Ovary (tissue), 9 donors: ENCODE data around the gene HOXA5. TPM values are rescaled to one million over a fixed set of nuclear protein-coding genes. Genes with fewer than 3 reads are reported as not detected.

Source experiments
- DNase-seq, 5 donors: peaks; one replicate each; pipeline ENCODE4 v3.0.0-alpha.2; 2019 to 2020
- H3K27ac ChIP-seq, 2 donors: fragments of 200-600 bp; one replicate each; pipeline versions ENCODE4 v1.5.1 to v1.8.0; 2019 to 2022
- H3K27me3 ChIP-seq: fragments of 200-600 bp; one replicate; pipeline ENCODE4 v1.8.0; 2022
- H3K36me3 ChIP-seq: fragments of 200-600 bp; sonication (generic); one replicate; pipeline ENCODE4 v1.5.1; 2019
- H3K4me1 ChIP-seq: one replicate; pipeline ENCODE4 v1.8.1; 2013; ENCODE audit warnings: mild to moderate bottlenecking, moderate library complexity; ENCODE audit not compliant: insufficient read depth
- H3K4me3 ChIP-seq: fragments of 200-600 bp; sonication (generic); one replicate; pipeline ENCODE4 v1.5.1; 2017
- H3K9me3 ChIP-seq, 2 donors: fragments of 200-600 bp in 1 of 2; sonication (generic) in 1 of 2; one replicate each; pipeline versions ENCODE4 v1.5.1 to v1.8.1; 2013 to 2019; ENCODE audit warnings: mild to moderate bottlenecking in 1 of 2, moderate library complexity in 1 of 2
- EP300 ChIP-seq: sonication (generic); formaldehyde crosslinking; IDR thresholded peaks from one replicate; pipeline ENCODE4 v1.6.1; 2017; ENCODE audit warnings: antibody characterized with exemption
- POLR2A ChIP-seq: fragments of 450-650 bp; IDR thresholded peaks from one replicate; pipeline ENCODE4 v1.6.1; 2017; ENCODE audit warnings: antibody characterized with exemption, mild to moderate bottlenecking, moderate library complexity
- WGBS, 3 donors: extraction: QIAGEN DNeasy Blood & Tissue Kit in 1 of 3; methylation state at CpG; one replicate each; pipeline versions ENCODE4 v1.1.5 to v1.1.7; 2013 to 2017; 5-methylcytosine and 5-hydroxymethylcytosine counted together
- intact Hi-C, 4 donors: fragments of 100-400 bp; cut with DNase I; formaldehyde crosslinking; loops; one replicate each; pipeline versions ENCODE4 v1.11.0 to v1.15.1; 2022 to 2023
- polyA plus RNA-seq, 2 donors: library from polyadenylated mRNA; stranded (reverse); fragments of 200-250 nt in 1 of 2; fragments of 350-450 nt in 1 of 2; fragmentation: Illumina TruSeq in 1 of 2; extraction: RNeasy Lipid Tissue Mini Kit (QIAGEN cat#74804) in 1 of 2; gene quantifications; one replicate each; pipeline ENCODE4 v1.2.3, GENCODE V29; 2013 to 2014
- total RNA-seq, 7 donors: library from RNA; depleted of rRNA in 2 of 7; stranded (reverse); fragments of >200 nt in 2 of 7; fragmentation: NEBNext Ultra II Directional in 3 of 7; extraction: Animal tissue kit (Norgen Biotek cat#: 25700) in 3 of 7; gene quantifications; one replicate each; pipeline versions ENCODE4 v1.1.0 to v1.2.4, GENCODE V29; 2016 to 2023
- TF ChIP-seq, protein P1 (sequence below), 3 donors: fragments of 450-650 bp in 2 of 3; fragments of 200-600 bp in 1 of 3; IDR thresholded peaks; one replicate each; pipeline versions ENCODE4 v1.5.1 to v1.8.0; 2016 to 2022; ENCODE audit warnings: antibody characterized with exemption in 3 of 3, mild to moderate bottlenecking in 1 of 3
- donor health status: DM: no; HTN: no; CAD: no; lungs with moderate emphysema.
- donor health status: DM: no; HTN: no; CAD: no.
- donor health status: Bipolar disorder and iron deficiency.
- donor health status: DM: yes; HTN: yes; CAD: no.
- donor health status: DM: no; HTN: no; CAD: no.
- donor health status: DM: yes; HTN: yes; CAD: no.

Gene HOXA5
- total and polyA plus RNA-seq, 9 donors = 0.40 to 29.6 (median 1.8) TPM

- H3K36me3 ChIP-seq = no peaks in the 10 kb centered on the region
- H3K9me3 ChIP-seq = peaks cover 0 to 5% of the 10 kb centered on the region in 2 donors
- intact Hi-C loops = loop anchor here in 1 of 4 donors (5.0 kb wide), 1 partner anchor 276 kb away; no protein-coding TSS in a partner anchor
- DNase-seq = no peak
- H3K4me1 ChIP-seq = peaks cover 6% of the 10 kb centered on the region
- no peaks in the 10 kb centered on the region for H3K27me3 ChIP-seq
- H3K4me3 ChIP-seq = no peak overlapping the region
- no peak overlapping the region for H3K27ac ChIP-seq
- 43 to 57% (median 51%) methylated on average over 6 of the region's 6 CpGs for WGBS, 3 donors
- TF ChIP-seq, protein P1, sequence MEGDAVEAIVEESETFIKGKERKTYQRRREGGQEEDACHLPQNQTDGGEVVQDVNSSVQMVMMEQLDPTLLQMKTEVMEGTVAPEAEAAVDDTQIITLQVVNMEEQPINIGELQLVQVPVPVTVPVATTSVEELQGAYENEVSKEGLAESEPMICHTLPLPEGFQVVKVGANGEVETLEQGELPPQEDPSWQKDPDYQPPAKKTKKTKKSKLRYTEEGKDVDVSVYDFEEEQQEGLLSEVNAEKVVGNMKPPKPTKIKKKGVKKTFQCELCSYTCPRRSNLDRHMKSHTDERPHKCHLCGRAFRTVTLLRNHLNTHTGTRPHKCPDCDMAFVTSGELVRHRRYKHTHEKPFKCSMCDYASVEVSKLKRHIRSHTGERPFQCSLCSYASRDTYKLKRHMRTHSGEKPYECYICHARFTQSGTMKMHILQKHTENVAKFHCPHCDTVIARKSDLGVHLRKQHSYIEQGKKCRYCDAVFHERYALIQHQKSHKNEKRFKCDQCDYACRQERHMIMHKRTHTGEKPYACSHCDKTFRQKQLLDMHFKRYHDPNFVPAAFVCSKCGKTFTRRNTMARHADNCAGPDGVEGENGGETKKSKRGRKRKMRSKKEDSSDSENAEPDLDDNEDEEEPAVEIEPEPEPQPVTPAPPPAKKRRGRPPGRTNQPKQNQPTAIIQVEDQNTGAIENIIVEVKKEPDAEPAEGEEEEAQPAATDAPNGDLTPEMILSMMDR (IDR thresholded peaks at IDR 0.05) = no peak
Observed at GRCh38 chr7:27132978-27133377, 10.5 kb downstream of the HOXA5 start.

- no peak for DNase-seq
- TF ChIP-seq EP300 (no peak), POLR2A (no peak)
- TF ChIP-seq, protein P1 (IDR thresholded peaks at IDR 0.05) = no peak
- WGBS, 3 donors = 75 to 79% (median 76%) methylated on average over 2 of the region's 2 CpGs
- H3K27ac ChIP-seq = no peak overlapping the region
- H3K27me3 ChIP-seq = no peaks in the 10 kb centered on the region
- intact Hi-C loops = loop anchor here in 1 of 4 donors (5.0 kb wide), 1 partner anchor 275 kb away; no protein-coding TSS in a partner anchor
- H3K4me1 ChIP-seq = peaks cover 6% of the 10 kb centered on the region
- H3K36me3 ChIP-seq = no peaks in the 10 kb centered on the region
- no peak overlapping the region for H3K4me3 ChIP-seq
- peaks cover 0 to 5% of the 10 kb centered on the region in 2 donors for H3K9me3 ChIP-seq
Observed at GRCh38 chr7:27132214-27132613, 11.3 kb downstream of the HOXA5 start.

GRCh38 chr7:27131390-27131819 is 12.1 kb downstream of the HOXA5 start:
- intact Hi-C loops = loop anchor here in 1 of 4 donors (5.0 kb wide), 1 partner anchor 274 kb away; no protein-coding TSS in a partner anchor
- Histone ChIP-seq H3K27me3 (no peaks in the 10 kb centered on the region), H3K4me3 (peak overlapping the region; percentile 53), H3K4me1 (peaks cover 6% of the 10 kb centered on the region), H3K9me3 (peaks cover 0 to 5% of the 10 kb centered on the region in 2 donors), H3K36me3 (no peaks in the 10 kb centered on the region), H3K27ac (no peak overlapping the region)
- WGBS, 3 donors = 30 to 41% (median 31%) methylated on average over 12 of the region's 12 CpGs
- TF ChIP-seq POLR2A (no peak), EP300 (no peak)
- TF ChIP-seq, protein P1 (IDR thresholded peaks at IDR 0.05) = no peak
- no peak for DNase-seq

DNA sequence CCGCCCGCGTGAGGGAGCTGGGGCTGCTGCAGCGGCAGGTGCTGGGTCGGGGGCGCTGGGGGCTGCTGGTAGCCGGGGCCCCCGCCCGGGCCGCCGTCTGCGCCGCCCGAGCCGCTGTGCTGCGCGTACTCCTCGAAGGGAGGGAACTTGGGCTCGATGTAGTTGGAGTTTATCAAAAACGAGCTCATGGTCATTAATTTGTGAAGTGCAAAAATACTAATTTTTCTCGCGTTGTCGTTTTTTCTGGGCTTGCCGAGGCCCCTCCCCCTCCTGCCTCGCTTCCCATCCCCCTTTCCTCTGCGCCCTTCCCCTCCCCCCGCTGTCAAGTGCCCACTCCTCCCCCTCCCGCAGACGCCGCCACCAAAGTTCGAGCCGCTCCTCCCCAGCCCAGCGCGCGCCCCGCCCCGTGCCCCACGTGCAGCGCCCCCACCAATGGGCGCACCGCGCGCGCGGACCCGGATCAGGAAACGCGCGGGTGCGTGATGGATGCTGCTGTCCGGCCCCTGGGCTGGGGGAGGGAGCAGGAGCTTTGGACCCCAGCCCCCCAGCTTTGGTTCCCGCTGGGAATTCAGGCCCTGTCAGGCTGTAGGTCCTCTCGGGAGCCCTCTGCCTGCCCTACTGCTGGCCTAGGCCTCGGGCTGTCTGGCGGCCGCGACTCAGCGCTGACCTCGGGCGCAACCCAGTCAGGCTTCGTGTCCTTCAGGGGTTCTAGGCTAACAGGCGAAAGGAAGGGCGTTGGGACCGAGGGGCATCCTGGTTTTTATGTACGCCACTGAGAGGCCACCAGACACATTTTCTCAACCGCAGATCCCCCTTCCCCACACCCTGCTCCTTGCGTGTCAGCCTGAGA is 12.7 kb downstream of the HOXA5 start, which contains the start of gene HOXA4:
TSS of gene HOXA4 (minus strand) at position 218 of the 850 bp plus-strand sequence. CDS start at position 194, 24 bp downstream.
- peaks cover 0 to 5% of the 10 kb centered on the region in 2 donors for H3K9me3 ChIP-seq
- no peak for TF ChIP-seq POLR2A
- no peak for TF ChIP-seq EP300
- TF ChIP-seq, protein P1 (IDR thresholded peaks at IDR 0.05) = no peak
- H3K27ac ChIP-seq = peak within 1 kb of the TSS in 1 of 2 donors; percentile 61
- peak within 1 kb of the TSS; percentile 53 for H3K4me3 ChIP-seq
- WGBS, 3 donors = 2 to 4% (median 2%) methylated on average over 47 to 67 of the region's 67 CpGs
- peaks cover 6% of the 10 kb centered on the region for H3K4me1 ChIP-seq
- intact Hi-C loops = loop anchor here in 1 of 4 donors (5.0 kb wide), 1 partner anchor 273 kb away; no protein-coding TSS in a partner anchor
- no peaks in the 10 kb centered on the region for H3K36me3 ChIP-seq
- no peaks in the 10 kb centered on the region for H3K27me3 ChIP-seq
- peak; percentile 80 to 94 (median 88) for DNase-seq
